IMR-90 (cell line): ENCODE data around the gene SCTR.

Source experiments
- CTCF ChIP-seq: conservative IDR thresholded peaks from 2 replicates; pipeline ENCODE4 v1.5.1; 2012; ENCODE audit warnings: mild to moderate bottlenecking, low read depth, low read length, improper control_type of control experiment
- ELK1 ChIP-seq: fragments of 150-350 bp; IDR thresholded peaks from 2 replicates; pipeline ENCODE4 v1.6.1; 2016; ENCODE audit warnings: low read depth, mild to moderate bottlenecking, low read length, moderate library complexity, borderline replicate concordance
- POLR2A ChIP-seq: IDR thresholded peaks from 2 replicates; pipeline ENCODE4 v1.6.1; 2012; ENCODE audit warnings: mild to moderate bottlenecking, low read depth, low read length
- RAD21 ChIP-seq: IDR thresholded peaks from 2 replicates; pipeline ENCODE4 v1.6.1; 2012; ENCODE audit warnings: low read length, improper control_type of control experiment
- RFX5 ChIP-seq: IDR thresholded peaks from 2 replicates; pipeline ENCODE4 v1.8.0; 2012; ENCODE audit warnings: low read depth, mild to moderate bottlenecking, low read length, moderate library complexity
- SMC3 ChIP-seq: fragments of 150-350 bp; IDR thresholded peaks from 2 replicates; pipeline ENCODE4 v1.6.1; 2016; ENCODE audit warnings: low read depth, mild to moderate bottlenecking, antibody characterized with exemption, low read length, moderate library complexity
- USF2 ChIP-seq: fragments of 150-350 bp; IDR thresholded peaks from 2 replicates; pipeline ENCODE4 v1.6.1; 2017; ENCODE audit warnings: mild to moderate bottlenecking, antibody characterized with exemption, low read length, low read depth

GRCh38 chr2:119483395-119483753 lies 40.9 kb downstream of the SCTR start:
- TF ChIP-seq SMC3 (no peak), CTCF (no peak), POLR2A (no peak), RAD21 (no peak), USF2 (no peak), RFX5 (no peak), ELK1 (no peak)
